ENCODE results near the gene EIF2B4. TPM values are rescaled to one million over a fixed set of nuclear protein-coding genes. Genes with fewer than 3 reads are reported as not detected.

The EIF2B4 gene
- total RNA-seq, 1 donor from 2014 or later, result 43.3 TPM

- H3K27me3 ChIP-seq (ENCODE audit: insufficient read depth, low read length), result no peaks in the 10 kb centered on the region
- peaks cover 62% of the 10 kb centered on the region for H4K20me1 ChIP-seq (ENCODE audit: insufficient read depth, low read length)
- H3K27ac Mint-ChIP-seq (ENCODE audit: unreplicated experiment), result no peak overlapping the region
- H2AFZ ChIP-seq (ENCODE audit: low read depth, low read length), result no peak overlapping the region
- H3K79me2 ChIP-seq (ENCODE audit: insufficient read depth, low read length), result peaks cover 91% of the 10 kb centered on the region
- H3K4me3 Mint-ChIP-seq (ENCODE audit: unreplicated experiment), result peak overlapping the region; percentile 52
- TF ChIP-seq, protein P1, sequence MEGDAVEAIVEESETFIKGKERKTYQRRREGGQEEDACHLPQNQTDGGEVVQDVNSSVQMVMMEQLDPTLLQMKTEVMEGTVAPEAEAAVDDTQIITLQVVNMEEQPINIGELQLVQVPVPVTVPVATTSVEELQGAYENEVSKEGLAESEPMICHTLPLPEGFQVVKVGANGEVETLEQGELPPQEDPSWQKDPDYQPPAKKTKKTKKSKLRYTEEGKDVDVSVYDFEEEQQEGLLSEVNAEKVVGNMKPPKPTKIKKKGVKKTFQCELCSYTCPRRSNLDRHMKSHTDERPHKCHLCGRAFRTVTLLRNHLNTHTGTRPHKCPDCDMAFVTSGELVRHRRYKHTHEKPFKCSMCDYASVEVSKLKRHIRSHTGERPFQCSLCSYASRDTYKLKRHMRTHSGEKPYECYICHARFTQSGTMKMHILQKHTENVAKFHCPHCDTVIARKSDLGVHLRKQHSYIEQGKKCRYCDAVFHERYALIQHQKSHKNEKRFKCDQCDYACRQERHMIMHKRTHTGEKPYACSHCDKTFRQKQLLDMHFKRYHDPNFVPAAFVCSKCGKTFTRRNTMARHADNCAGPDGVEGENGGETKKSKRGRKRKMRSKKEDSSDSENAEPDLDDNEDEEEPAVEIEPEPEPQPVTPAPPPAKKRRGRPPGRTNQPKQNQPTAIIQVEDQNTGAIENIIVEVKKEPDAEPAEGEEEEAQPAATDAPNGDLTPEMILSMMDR (IDR thresholded peaks at IDR 0.05; ENCODE audit: insufficient read depth, low read depth, low read length), result no peak
- no peak for TF ChIP-seq EZH2 (IDR thresholded peaks at IDR 0.05; ENCODE audit: insufficient read depth, low read length)
- H3K9me3 ChIP-seq (ENCODE audit: insufficient read depth, low read depth, low read length), result no peaks in the 10 kb centered on the region
- DNase-seq (ENCODE audit: low read depth) (no peak), FAIRE-seq (no peak)
- no peak overlapping the region for H3K9ac ChIP-seq (ENCODE audit: low read length)
- no peaks in the 10 kb centered on the region for H3K27me3 Mint-ChIP-seq (ENCODE audit: low read depth, unreplicated experiment)
- peaks cover 23% of the 10 kb centered on the region for H3K4me1 Mint-ChIP-seq (ENCODE audit: low read depth, unreplicated experiment)
- peaks cover 2% of the 10 kb centered on the region for H3K9me3 Mint-ChIP-seq (ENCODE audit: unreplicated experiment)
- no peak overlapping the region for H3K27ac ChIP-seq (ENCODE audit: low read depth, low read length)
- H3K4me3 ChIP-seq (ENCODE audit: insufficient read depth, low read depth, low read length), result no peak overlapping the region
- H3K36me3 Mint-ChIP-seq (ENCODE audit: low read depth, unreplicated experiment), result peaks cover 11% of the 10 kb centered on the region
- peaks cover 23% of the 10 kb centered on the region for H3K4me1 ChIP-seq (ENCODE audit: insufficient read depth, low read length)
- H3K36me3 ChIP-seq (ENCODE audit: insufficient read depth, low read length), result peaks cover 35% of the 10 kb centered on the region
- H3K4me2 ChIP-seq (ENCODE audit: low read length), result peak overlapping the region; percentile 91
Observed at GRCh38 chr2:27372937-27373336, 2.8 kb upstream of the EIF2B4 start.

DNA sequence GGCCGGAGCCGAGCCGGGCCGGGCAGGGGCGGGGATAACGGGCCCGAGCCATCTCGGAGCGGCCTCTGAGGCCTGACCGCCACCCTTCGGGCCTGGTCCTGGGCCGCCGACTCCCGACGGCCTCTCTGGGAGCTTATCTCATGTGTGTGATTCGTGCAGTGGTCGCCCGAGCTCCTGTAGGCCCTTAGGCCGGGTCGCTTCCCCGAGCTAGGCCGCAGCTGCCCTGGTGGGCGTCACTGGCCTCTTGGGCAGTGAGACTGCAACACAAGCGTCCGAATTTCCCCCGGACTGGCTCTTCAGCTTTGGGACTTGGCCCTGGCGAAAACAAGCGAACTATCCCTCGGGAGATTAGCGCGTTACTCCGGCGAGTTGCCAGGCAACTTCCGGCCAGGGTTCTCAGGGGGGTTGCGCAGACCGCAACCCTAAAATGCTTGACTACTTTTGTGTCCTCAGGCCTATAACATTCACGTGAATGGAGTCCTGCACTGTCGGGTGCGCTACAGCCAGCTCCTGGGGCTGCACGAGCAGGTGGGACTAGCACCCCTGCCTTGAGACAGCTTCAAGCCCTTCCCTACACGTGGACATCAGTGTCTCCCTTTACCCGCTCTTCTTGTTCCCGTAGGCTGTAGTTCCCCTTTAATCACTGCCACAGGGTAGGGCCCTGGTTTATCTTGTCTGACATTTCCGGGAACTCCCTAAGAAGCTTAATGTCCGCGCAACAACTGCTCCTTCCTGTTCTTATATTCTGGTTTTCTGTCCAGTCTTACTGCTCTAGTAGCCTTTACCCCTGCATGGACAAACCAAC is 880 bp upstream of the EIF2B4 start:
- no peak for TF ChIP-seq EZH2 (IDR thresholded peaks at IDR 0.05; ENCODE audit: insufficient read depth, low read length)
- TF ChIP-seq, protein P1 (IDR thresholded peaks at IDR 0.05; ENCODE audit: insufficient read depth, low read depth, low read length), result no peak
- Histone ChIP-seq H3K27ac (ENCODE audit: low read depth, low read length) (peak overlapping the region; percentile 85), H3K4me3 (ENCODE audit: insufficient read depth, low read depth, low read length) (peak overlapping the region; percentile 79), H3K4me1 (ENCODE audit: insufficient read depth, low read length) (peaks cover 23% of the 10 kb centered on the region), H3K27me3 (ENCODE audit: insufficient read depth, low read length) (no peaks in the 10 kb centered on the region), H3K4me2 (ENCODE audit: low read length) (peak overlapping the region; percentile 91), H3K79me2 (ENCODE audit: insufficient read depth, low read length) (peaks cover 83% of the 10 kb centered on the region), H4K20me1 (ENCODE audit: insufficient read depth, low read length) (peaks cover 52% of the 10 kb centered on the region), H3K36me3 (ENCODE audit: insufficient read depth, low read length) (peaks cover 35% of the 10 kb centered on the region), H3K9ac (ENCODE audit: low read length) (peak overlapping the region; percentile 97), H2AFZ (ENCODE audit: low read depth, low read length) (peak overlapping the region; percentile 87), H3K9me3 (ENCODE audit: insufficient read depth, low read depth, low read length) (no peaks in the 10 kb centered on the region)
- H3K27ac Mint-ChIP-seq (ENCODE audit: unreplicated experiment), result peak overlapping the region; percentile 96
- H3K27me3 Mint-ChIP-seq (ENCODE audit: low read depth, unreplicated experiment), result no peaks in the 10 kb centered on the region
- H3K36me3 Mint-ChIP-seq (ENCODE audit: low read depth, unreplicated experiment), result peaks cover 11% of the 10 kb centered on the region
- H3K9me3 Mint-ChIP-seq (ENCODE audit: unreplicated experiment), result peaks cover 2% of the 10 kb centered on the region
- peak overlapping the region; percentile 96 for H3K4me3 Mint-ChIP-seq (ENCODE audit: unreplicated experiment)
- FAIRE-seq, result no peak
- peak; percentile 28 for DNase-seq (ENCODE audit: low read depth)
- H3K4me1 Mint-ChIP-seq (ENCODE audit: low read depth, unreplicated experiment), result peaks cover 23% of the 10 kb centered on the region
